ENCODE results near the gene PAPPA.

DNA sequence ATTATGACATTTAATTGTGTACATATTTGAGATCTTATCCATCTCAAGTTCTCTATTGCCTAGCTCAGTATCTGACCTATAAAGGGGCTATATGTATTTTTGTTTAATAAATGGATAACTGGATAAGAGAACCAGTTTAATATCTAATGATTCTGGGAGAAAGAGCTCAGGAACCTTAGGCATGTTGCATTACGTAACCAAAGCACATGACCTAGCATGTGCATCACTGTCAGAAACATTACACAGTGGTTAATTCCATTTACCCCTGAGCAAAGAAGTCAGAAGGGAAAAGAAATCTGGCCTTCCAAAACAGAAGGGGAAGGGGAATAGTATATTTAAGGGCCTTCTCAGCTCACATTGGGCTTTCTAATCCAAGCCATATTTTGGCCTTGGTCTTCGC, 12.3 kb downstream of the PAPPA start:
- TF ChIP-seq POLR2A (IDR thresholded peaks at IDR 0.05; ENCODE audit: low read length), result no peak
- no peak for TF ChIP-seq GATA1 (IDR thresholded peaks at IDR 0.05; ENCODE audit: low read depth, low read length)
